ENCODE data around the gene HOXB1.

DNA sequence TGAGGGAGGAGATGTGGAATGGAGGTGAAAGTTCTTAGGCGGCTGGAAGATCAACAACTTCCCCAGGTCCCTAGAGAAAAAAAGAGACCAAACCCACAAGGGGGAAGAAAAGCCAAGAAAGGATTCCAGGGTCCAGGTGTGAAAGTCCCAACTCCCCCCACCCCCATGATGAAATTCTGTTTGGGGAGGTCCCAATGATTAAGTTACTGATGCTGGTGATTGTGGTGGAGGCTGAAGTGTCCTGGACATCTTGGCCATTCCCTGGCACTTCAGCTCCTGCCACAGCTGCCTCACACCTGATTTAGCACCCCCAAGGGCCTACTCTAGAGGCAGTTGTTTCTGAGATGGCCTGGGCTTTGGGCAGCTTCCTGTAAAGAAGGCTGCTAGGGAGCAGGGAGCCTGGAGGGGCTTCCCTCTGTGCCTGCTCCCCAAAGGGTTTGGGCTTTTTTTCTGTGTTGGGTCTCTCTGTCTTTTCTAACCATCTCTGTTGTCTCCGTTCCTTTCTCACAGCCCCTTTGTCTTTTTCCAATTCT, 34.3 kb upstream of the HOXB1 start:
- TF ChIP-seq, protein P1, sequence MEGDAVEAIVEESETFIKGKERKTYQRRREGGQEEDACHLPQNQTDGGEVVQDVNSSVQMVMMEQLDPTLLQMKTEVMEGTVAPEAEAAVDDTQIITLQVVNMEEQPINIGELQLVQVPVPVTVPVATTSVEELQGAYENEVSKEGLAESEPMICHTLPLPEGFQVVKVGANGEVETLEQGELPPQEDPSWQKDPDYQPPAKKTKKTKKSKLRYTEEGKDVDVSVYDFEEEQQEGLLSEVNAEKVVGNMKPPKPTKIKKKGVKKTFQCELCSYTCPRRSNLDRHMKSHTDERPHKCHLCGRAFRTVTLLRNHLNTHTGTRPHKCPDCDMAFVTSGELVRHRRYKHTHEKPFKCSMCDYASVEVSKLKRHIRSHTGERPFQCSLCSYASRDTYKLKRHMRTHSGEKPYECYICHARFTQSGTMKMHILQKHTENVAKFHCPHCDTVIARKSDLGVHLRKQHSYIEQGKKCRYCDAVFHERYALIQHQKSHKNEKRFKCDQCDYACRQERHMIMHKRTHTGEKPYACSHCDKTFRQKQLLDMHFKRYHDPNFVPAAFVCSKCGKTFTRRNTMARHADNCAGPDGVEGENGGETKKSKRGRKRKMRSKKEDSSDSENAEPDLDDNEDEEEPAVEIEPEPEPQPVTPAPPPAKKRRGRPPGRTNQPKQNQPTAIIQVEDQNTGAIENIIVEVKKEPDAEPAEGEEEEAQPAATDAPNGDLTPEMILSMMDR (conservative IDR thresholded peaks at IDR 0.05), result no peak
- no peak for TF ChIP-seq EZH2 (IDR thresholded peaks at IDR 0.05; ENCODE audit: low read depth)

Measured in PC-9 (cell line).